Stimulated activated CD8-positive, alpha-beta memory T cell treated with anti-CD3 and anti-CD28 coated beads, Interleukin-2, amount 100 ng/mL, for 1 hour (primary cell): ENCODE results near the gene RCAN3.

Experiments used
- DNase-seq, 2 donors: peaks; one replicate each; pipeline ENCODE4 v3.0.0-alpha.2; 2020; ENCODE audit warnings: low read depth in 2 of 2

Gene RCAN3

GRCh38 chr1:24578846-24579245 lies 76.2 kb downstream of the RCAN3 start:
- no peak for DNase-seq

DNA sequence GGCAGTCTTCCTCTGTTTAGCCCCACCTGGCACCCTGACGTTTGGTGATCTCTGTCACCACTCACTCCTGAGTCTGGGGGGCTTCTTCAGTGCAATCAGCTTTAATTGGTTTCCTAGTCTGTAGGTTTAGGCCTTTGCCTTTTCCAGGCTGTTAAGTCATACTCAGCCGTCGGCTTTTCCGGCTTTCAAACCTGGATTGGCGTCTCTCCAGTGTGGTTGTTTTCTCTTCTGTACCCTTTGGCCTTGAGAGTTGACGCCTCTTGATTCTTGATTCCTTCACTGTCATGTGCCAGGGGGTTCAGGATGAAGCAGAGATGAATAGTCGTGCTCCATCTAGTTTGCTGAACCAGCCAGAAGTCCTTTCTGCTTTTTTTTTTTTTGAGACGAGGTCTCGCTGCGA lies 78.1 kb downstream of the RCAN3 start:
- DNase-seq: no peak

DNA sequence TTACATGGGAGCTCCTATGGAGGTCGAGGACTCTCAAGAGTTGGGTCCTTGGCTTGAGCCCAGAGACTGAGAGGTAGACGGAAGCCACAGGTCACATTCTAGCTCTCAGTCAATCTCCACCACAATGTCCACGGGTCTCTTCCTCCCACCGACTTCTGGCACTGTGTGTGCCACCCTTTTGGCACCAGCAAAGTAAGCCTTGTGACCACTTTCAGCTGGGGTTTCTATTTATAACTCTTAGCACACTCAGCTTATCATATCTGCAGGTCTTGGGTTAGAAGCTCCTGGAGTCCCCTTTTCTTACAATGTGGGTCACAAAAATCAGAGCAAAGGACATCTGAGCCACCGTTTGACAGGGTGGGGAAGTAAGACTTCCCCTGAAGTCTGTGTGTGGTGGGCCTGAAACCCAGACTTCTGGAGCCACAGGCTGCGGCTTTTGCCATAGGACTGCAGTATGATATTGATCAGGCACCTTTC lies 81.6 kb downstream of the RCAN3 start:
- DNase-seq: no peak

DNA sequence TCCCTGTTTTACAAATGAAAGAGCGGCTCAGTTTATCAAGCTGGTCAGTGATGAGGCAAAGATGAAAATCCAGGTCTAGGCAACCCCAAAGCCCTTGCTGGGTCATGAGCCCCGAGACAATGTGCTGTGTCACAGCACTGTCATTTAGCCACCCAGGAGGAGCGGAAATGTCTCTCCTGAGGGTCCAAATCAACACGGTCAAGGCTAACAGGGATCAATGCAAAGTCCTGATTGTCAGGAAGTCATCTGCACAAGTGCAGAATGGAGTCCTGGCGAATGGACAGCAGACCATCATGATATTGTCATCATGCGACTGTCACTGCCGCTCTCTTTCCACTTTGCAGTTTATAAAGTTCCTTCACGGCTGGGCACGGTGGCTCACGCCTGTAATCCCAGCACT lies 83.5 kb downstream of the RCAN3 start:
- no peak for DNase-seq

DNA sequence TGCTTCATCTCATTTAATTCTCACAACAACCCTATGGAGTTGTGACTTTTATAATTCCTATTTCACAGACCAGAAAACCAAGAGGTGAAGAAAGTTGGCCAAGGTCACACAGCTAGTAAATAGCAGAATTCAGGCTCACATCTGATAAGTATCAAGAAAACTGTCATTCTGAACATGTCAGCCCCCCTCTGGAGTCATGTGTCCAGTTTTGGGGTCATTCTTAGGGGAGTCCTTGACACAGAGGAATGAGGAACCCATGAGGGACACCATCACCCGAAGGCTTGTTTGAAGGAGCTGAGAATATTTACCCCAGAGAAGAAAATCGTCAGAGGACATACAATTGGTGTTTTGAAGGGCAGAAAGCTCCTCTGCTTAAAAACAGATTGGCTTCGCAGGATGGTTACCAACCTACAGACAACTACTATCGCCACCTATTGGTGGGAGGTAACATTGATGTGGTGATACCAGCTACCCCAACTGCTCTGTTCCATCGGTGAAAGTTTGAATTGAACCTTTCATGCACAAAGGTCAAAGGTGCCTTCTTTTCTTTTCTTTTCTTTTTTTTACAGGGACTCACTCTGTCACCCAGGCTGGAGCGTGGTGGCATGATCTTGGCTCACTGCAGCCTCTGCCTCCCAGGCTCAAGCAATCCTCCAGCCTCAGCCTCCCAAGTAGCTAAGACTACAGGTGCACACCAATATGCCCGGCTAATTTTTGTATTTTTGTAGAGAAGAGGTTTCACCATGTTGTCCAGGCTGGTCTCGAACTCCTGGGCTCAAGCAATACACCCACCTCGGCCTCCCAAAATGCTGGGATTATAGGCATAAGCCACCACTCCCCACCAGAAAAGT lies 84.6 kb downstream of the RCAN3 start:
- peak; percentile 16 to 26 for DNase-seq

GRCh38 chr1:24588573-24588972 lies 85.9 kb downstream of the RCAN3 start:
- no peak for DNase-seq

- no peak for DNase-seq
Measured at GRCh38 chr1:24589200-24589599, 86.6 kb downstream of the RCAN3 start.
